B cell (primary cell): ENCODE results near the gene ALOX5AP. TPM values are rescaled to one million over a fixed set of nuclear protein-coding genes. Genes with fewer than 3 reads are reported as not detected.
A peak's percentile ranks its signal among the peaks of the same experiment; 100 is the strongest.

Experiments
- ATAC-seq: fragments of 200-7000 bp; cut with Tn5 transposase; one replicate; pipeline ENCODE4 v1.10.0; 2021; ENCODE audit warnings: low read depth, mild to moderate bottlenecking, moderate number of reproducible peaks, moderate library complexity
- CTCF ChIA-PET: fragments of 350-600 bp; sonication (Branson Sonifier 250); formaldehyde crosslinking; loops from one replicate; lab custom pipeline; 2021; ENCODE audit warnings: antibody characterized with exemption, inconsistent platforms; lab: Charles Lee
- POLR2A ChIA-PET: fragments of 350-600 bp; sonication (Branson Sonifier 250); formaldehyde crosslinking; loops from one replicate; lab custom pipeline; 2021; ENCODE audit warnings: antibody characterized with exemption; lab: Charles Lee
- DNase-seq: peaks from one replicate; pipeline ENCODE4 v3.0.0; 2013
- H2AFZ ChIP-seq: 2 replicates; pipeline ENCODE4 v1.6.1; 2012; ENCODE audit warnings: mild to moderate bottlenecking, low read depth, low read length; ENCODE audit not compliant: insufficient read depth, poor library complexity, severe bottlenecking
- H3K27ac ChIP-seq, 2 donors: 1 replicate in 1 of 2; 2 replicates in 1 of 2; pipeline ENCODE4 v1.5.1; 2012 to 2013; ENCODE audit warnings: low read length in 2 of 2, mild to moderate bottlenecking in 2 of 2, moderate library complexity in 1 of 2
- H3K27me3 ChIP-seq, 4 experiments: fragments of 200-600 bp in 1 of 4; sonication (generic) in 1 of 4; replicated peaks in 1 of 4; 1 replicate in 2 of 4; 2 replicates in 2 of 4; pipeline versions ENCODE4 v1.6.1 to v1.7.0; 2013 to 2016; ENCODE audit warnings: low read length in 3 of 4, mild to moderate bottlenecking in 2 of 4, mixed read lengths in 1 of 4, moderate library complexity in 1 of 4; ENCODE audit not compliant: insufficient read depth in 4 of 4, control insufficient read depth in 3 of 4; ENCODE audit errors: control extremely low read depth in 1 of 4
- H3K36me3 ChIP-seq, 2 experiments: replicated peaks in 1 of 2; 1 replicate in 1 of 2; 2 replicates in 1 of 2; pipeline versions ENCODE4 v1.6.1 to v1.7.1; 2013; ENCODE audit warnings: low read length in 1 of 2; ENCODE audit not compliant: insufficient read depth in 2 of 2, control insufficient read depth in 1 of 2; ENCODE audit errors: control extremely low read depth in 1 of 2, extremely low read depth in 1 of 2
- H3K4me1 ChIP-seq, 2 donors: fragments of 200-600 bp in 1 of 2; sonication (generic) in 1 of 2; 1 replicate in 1 of 2; 2 replicates in 1 of 2; pipeline versions ENCODE4 v1.5.1 to v1.6.1; 2013 to 2017; ENCODE audit warnings: low read length in 2 of 2; ENCODE audit not compliant: control insufficient read depth in 2 of 2, insufficient read depth in 2 of 2
- H3K4me2 ChIP-seq: replicated peaks from 2 replicates; pipeline ENCODE3; 2012; ENCODE audit warnings: mild to moderate bottlenecking, low read depth, low read length; ENCODE audit not compliant: poor library complexity, severe bottlenecking
- H3K4me3 ChIP-seq, 5 experiments: fragments of 200-600 bp in 1 of 5; sonication (generic) in 1 of 5; 1 replicate in 3 of 5; 2 replicates in 2 of 5; pipeline versions ENCODE4 v1.5.1 to v1.7.0; 2011 to 2016; ENCODE audit warnings: low read length in 4 of 5, mild to moderate bottlenecking in 4 of 5, low read depth in 2 of 5, control low read depth in 1 of 5, moderate library complexity in 1 of 5; ENCODE audit not compliant: insufficient read depth in 1 of 5; ENCODE audit errors: control extremely low read depth in 1 of 5, extremely low read depth in 1 of 5
- H3K79me2 ChIP-seq: fragments of 200-600 bp; sonication (generic); one replicate; pipeline ENCODE4 v1.6.0; 2016; ENCODE audit warnings: low read length; ENCODE audit not compliant: control insufficient read depth, insufficient read depth
- H3K9ac ChIP-seq: fragments of 200-600 bp; sonication (generic); 2 replicates; pipeline ENCODE4 v1.6.1; 2017; ENCODE audit warnings: mild to moderate bottlenecking, low read length, moderate library complexity
- H3K9me3 ChIP-seq, 3 donors: one replicate each; pipeline versions ENCODE4 v1.6.1 to v1.7.1; 2013; ENCODE audit warnings: low read length in 2 of 3; ENCODE audit not compliant: control insufficient read depth in 2 of 3, insufficient read depth in 1 of 3; ENCODE audit errors: control extremely low read depth in 1 of 3
- H4K20me1 ChIP-seq: 2 replicates; pipeline ENCODE4 v1.6.0; 2012; ENCODE audit warnings: mild to moderate bottlenecking, low read length; ENCODE audit not compliant: insufficient read depth, control insufficient read depth, poor library complexity, severe bottlenecking
- H3K27ac Mint-ChIP-seq: one replicate; pipeline ENCODE4 v1.8.0; 2021; ENCODE audit warnings: mixed read lengths
- H3K27me3 Mint-ChIP-seq: one replicate; pipeline ENCODE4 v1.8.0; 2021; ENCODE audit warnings: mixed read lengths
- H3K4me1 Mint-ChIP-seq: one replicate; pipeline ENCODE4 v1.8.0; 2021; ENCODE audit warnings: mixed read lengths
- H3K4me3 Mint-ChIP-seq: one replicate; pipeline ENCODE4 v1.8.0; 2021; ENCODE audit warnings: mixed read lengths
- H3K9me3 Mint-ChIP-seq: one replicate; pipeline ENCODE4 v1.8.0; 2022; ENCODE audit warnings: mixed read lengths; ENCODE audit not compliant: insufficient read depth
- EZH2 ChIP-seq: IDR thresholded peaks from 2 replicates; pipeline ENCODE4 v1.6.1; 2012; ENCODE audit warnings: borderline replicate concordance, low read depth, mild to moderate bottlenecking, moderate library complexity, low read length; ENCODE audit not compliant: insufficient read depth, poor library complexity, severe bottlenecking
- WGBS: methylation state at CpG from one replicate; pipeline ENCODE4 v1.1.5; 2013; ENCODE audit warnings: missing lambda C conversion rate; ENCODE audit not compliant: insufficient coverage; 5-methylcytosine and 5-hydroxymethylcytosine counted together
- intact Hi-C: fragments of 100-400 bp; cut with micrococcal nuclease; formaldehyde crosslinking; loops from one replicate; pipeline ENCODE4 v1.10.0; 2022
- polyA plus RNA-seq: library from polyadenylated mRNA; depleted of rRNA; stranded (reverse); fragments of >200 nt; gene quantifications from 2 replicates; pipeline ENCODE4 v1.2.3, GENCODE V29; 2012
- total RNA-seq, 2 donors: library from RNA; stranded (reverse); fragments of 120-200 nt in 1 of 2; gene quantifications; 1 replicate in 1 of 2; 2 replicates in 1 of 2; pipeline versions ENCODE4 v1.2.3 to v1.2.4, GENCODE V29; 2013 to 2022
- TF ChIP-seq, protein P1 (sequence below): fragments of 200-600 bp; IDR thresholded peaks from one replicate; pipeline ENCODE4 v1.8.0; 2022; ENCODE audit warnings: antibody characterized with exemption, mild to moderate bottlenecking

Gene ALOX5AP
- total and polyA plus RNA-seq, 2 donors (not counting 1 experiment from before 2014, with no cell fraction given) = 81.4 to 87.5 TPM

DNA sequence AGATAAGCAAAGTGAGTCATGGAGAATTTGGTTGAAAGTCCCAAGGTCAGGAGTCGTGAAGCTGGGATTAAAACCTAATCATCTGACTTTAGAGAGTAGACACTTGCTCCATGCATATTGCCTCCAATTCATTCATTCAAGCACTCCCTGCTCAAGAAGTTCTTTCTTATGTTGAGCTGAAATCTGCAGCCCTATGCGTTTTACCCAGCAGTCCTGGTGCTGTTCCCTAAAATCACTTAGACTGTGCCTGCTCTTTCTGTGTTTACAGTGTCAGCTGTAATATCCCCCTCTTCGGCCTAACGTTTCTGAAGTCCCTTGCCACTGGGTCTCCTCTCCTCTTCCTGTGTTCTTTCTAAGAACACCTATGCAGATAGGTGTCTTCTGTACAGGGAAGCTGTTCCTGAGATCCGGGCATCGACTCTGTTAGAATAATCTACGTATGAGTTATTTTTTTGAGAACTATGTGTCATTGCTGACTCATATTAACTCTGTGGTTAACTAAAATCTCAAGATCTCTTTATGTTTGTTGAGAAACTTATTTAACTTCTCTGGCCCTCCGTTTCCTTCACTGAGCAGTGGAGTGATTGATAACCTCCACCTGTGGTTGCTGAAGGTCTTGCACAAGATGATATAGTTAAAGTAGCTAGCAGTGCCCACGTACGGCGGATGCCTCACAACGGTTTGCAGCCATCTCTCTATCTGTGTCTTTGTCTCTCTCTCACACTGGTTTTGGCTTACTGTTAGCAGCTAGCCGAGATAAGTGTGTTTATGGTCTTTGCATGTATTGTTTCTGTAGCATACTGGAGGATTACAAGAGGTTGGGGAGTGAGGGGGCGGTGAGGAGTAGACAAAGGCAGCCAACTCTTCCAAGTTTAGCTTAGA, 4.7 kb downstream of the ALOX5AP start:
- peak overlapping the region; percentile 35 for H3K9ac ChIP-seq
- peak overlapping the region in 2 of 5 experiments; percentile 0 to 52 for H3K4me3 ChIP-seq
- H3K27me3 ChIP-seq = no peaks in the 10 kb centered on the region
- Mint-ChIP-seq H3K9me3 (no peaks in the 10 kb centered on the region), H3K27me3 (no peaks in the 10 kb centered on the region), H3K27ac (peak overlapping the region; percentile 78), H3K4me1 (peaks cover 80% of the 10 kb centered on the region), H3K4me3 (peak overlapping the region; percentile 84)
- H3K9me3 ChIP-seq = no peaks in the 10 kb centered on the region
- no peak for TF ChIP-seq EZH2
- TF ChIP-seq, protein P1, sequence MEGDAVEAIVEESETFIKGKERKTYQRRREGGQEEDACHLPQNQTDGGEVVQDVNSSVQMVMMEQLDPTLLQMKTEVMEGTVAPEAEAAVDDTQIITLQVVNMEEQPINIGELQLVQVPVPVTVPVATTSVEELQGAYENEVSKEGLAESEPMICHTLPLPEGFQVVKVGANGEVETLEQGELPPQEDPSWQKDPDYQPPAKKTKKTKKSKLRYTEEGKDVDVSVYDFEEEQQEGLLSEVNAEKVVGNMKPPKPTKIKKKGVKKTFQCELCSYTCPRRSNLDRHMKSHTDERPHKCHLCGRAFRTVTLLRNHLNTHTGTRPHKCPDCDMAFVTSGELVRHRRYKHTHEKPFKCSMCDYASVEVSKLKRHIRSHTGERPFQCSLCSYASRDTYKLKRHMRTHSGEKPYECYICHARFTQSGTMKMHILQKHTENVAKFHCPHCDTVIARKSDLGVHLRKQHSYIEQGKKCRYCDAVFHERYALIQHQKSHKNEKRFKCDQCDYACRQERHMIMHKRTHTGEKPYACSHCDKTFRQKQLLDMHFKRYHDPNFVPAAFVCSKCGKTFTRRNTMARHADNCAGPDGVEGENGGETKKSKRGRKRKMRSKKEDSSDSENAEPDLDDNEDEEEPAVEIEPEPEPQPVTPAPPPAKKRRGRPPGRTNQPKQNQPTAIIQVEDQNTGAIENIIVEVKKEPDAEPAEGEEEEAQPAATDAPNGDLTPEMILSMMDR = no peak
- peaks cover under 1 to 23% of the 10 kb centered on the region in 2 experiments for H3K36me3 ChIP-seq
- intact Hi-C loops = loop anchor here (5.0 to 10.0 kb wide), 6 partner anchors 62 to 1245 kb away; partner anchors contain the start of gene SLC7A1
- H2AFZ ChIP-seq = peak overlapping the region; percentile 55
- DNase-seq (peak; percentile 55), ATAC-seq (peak; percentile 3)
- CTCF ChIA-PET = interaction anchor here (0.8 to 1.9 kb wide), 8 partner anchors 13 to 123 kb away, joined by 3 to 7 read pairs (median 3); no protein-coding TSS in a partner anchor
- 39% methylated on average over 6 of the region's 14 CpGs for WGBS
- peak overlapping the region; percentile 64 for H3K4me2 ChIP-seq
- peaks cover 25% of the 10 kb centered on the region for H4K20me1 ChIP-seq
- peak overlapping the region in 1 of 2 donors; percentile 45 for H3K27ac ChIP-seq
- H3K79me2 ChIP-seq = peaks cover 83% of the 10 kb centered on the region
- peaks cover 69 to 82% of the 10 kb centered on the region in 2 donors for H3K4me1 ChIP-seq
- POLR2A ChIA-PET = no interaction called here

DNA sequence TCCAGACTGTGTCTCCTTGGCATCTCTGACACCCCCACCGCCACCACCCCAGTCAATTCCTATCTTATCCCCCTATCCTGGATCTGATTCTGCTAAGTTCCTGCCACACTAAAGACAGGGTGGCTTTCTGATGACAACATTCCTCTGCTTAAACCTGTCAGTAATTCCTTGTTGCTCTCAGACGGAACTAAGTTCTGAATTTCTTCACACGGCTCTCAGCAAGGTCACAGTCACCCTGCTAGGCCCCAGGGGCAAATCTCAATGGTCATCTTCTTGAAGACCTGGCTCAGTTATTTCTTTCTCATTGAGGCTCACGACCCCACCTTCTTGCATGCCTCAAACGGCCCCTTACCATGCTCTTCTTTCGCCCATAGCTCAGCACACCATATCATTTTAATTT, 7.6 kb downstream of the ALOX5AP start:
- Histone ChIP-seq H3K27ac (no peak overlapping the region), H3K9me3 (no peaks in the 10 kb centered on the region), H3K9ac (no peak overlapping the region), H3K36me3 (peaks cover 4 to 50% of the 10 kb centered on the region in 2 experiments), H3K79me2 (peaks cover 79% of the 10 kb centered on the region), H2AFZ (no peak overlapping the region), H4K20me1 (peaks cover 44% of the 10 kb centered on the region), H3K27me3 (no peaks in the 10 kb centered on the region), H3K4me1 (peaks cover 47 to 58% of the 10 kb centered on the region in 2 donors), H3K4me3 (no peak overlapping the region), H3K4me2 (no peak overlapping the region)
- Mint-ChIP-seq H3K9me3 (no peaks in the 10 kb centered on the region), H3K27ac (peak overlapping the region; percentile 78), H3K4me3 (peak overlapping the region; percentile 76), H3K4me1 (peaks cover 65% of the 10 kb centered on the region), H3K27me3 (no peaks in the 10 kb centered on the region)
- intact Hi-C loops = loop anchor here (5.0 to 10.0 kb wide), 4 partner anchors 59 to 898 kb away; no protein-coding TSS in a partner anchor
- POLR2A ChIA-PET = no interaction called here
- CTCF ChIA-PET = interaction anchor here (0.8 kb wide), 1 partner anchor 64 kb away, joined by 4 read pairs; no protein-coding TSS in a partner anchor
- DNase-seq = no peak
- ATAC-seq = no peak
- 95% methylated on average over 3 of the region's 6 CpGs for WGBS
- no peak for TF ChIP-seq EZH2
- TF ChIP-seq, protein P1 = no peak
